GM18511 (cell line): ENCODE measurements around the gene PPP1R12C.
A peak's percentile ranks its signal among the peaks of the same experiment; 100 is the strongest.
"Not testable (repeated sequence)": the region's sequence is repeated elsewhere in the genome, so short reads cannot be mapped to it uniquely, and the experiment has no call there.

Source experiments
- ATAC-seq: cut with Tn5 transposase; IDR thresholded peaks from one replicate; pipeline ENCODE4 v1.9.1; 2021; ENCODE audit warnings: mild to moderate bottlenecking, moderate library complexity; ENCODE audit not compliant: unreplicated experiment

Gene PPP1R12C

DNA sequence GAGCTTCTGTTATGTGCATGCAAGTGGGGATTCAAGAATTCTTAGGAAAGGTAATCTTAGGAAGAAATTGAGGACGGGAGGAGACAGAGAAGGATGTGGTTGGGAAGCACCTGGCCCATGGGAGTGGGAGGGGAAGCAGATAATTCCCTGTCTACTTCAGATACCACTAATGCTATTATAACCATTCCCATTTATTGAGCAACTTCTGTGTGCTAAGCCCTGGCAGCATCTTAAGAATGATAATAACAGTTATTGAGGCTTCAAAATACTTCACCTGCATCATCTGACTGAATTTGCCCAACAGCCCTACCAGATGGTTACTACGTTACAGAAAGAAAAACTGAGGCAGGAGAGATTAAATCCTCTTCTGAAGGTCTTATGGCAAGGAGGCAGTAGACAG, 40.3 kb downstream of the PPP1R12C start:
- ATAC-seq, result no peak

DNA sequence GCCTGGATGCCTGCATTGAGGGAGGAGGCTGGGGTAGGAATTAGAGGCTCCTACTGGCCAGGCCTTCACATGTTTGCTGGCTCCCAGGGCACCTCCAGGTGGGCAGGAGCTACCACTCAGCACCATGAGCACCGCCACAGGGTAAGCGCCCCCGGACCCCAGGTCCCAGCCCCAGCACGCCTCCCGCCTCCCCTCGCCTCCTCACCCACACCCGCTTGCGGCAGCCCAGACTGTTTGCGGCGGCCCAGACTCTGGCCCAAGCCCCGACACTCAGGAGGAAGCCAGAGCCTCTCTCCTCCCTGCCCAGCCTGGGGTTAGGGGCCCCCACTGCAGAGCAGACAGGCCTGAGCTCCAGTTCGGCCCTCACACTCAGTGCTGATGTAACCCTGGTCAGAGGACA, 41.1 kb downstream of the PPP1R12C start:
- no peak for ATAC-seq

DNA sequence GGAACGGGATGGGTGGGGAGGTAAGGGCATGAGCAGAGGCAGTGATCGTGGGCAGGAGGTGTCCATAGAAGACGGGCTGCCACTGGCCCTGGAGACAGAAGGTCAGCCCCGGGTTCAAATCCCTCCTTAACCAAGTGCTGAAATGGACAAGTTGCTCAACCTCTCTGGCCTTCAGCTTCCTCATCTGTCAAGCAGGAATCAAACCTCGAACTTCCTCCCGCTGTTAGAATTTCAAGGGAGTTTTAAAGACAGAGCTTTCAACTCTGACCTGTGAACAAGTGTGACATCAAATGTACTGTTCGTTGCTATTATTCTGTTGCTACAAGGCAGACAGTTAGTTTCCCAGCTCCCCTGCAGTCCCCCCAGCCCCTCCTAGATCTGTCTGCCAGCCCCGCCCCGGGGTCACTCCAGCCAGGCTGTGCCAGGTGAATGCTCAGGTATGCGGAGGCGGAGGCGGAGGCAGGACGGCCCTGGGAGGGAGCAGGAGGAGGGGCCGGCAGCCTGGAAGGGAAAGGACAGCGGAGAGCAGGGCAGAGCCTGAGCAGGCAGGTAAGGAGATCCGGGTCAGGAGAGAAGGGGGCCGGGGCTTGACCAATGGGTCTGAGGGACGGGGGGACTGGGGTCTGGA, 42.0 kb downstream of the PPP1R12C start, which contains the start of gene EPS8L1:
TSS of gene EPS8L1 (plus strand) at position 499 of the 628 bp plus-strand sequence. CDS start 576 bp downstream, outside the sequence.
- no peak for ATAC-seq

DNA sequence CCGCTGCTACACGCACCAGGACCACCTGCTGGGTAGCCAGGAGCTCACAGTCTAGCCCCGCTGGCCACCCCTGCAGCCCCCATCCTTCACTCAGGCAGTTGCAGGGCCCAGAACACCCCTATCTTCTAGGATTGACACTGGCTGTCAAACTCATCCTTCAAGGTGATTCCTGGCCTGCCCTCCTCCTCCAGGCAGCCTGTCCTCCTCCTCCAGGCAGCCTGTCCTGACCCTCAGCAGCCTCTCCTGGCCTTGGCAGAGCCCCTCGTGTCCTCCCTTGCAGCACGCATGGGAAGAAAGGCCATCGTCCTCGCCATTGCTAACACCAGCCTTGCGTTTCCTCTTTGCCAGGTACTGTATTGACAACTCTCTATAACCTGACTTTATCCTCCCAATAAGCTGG, 45.5 kb downstream of the PPP1R12C start:
- ATAC-seq, result no peak

DNA sequence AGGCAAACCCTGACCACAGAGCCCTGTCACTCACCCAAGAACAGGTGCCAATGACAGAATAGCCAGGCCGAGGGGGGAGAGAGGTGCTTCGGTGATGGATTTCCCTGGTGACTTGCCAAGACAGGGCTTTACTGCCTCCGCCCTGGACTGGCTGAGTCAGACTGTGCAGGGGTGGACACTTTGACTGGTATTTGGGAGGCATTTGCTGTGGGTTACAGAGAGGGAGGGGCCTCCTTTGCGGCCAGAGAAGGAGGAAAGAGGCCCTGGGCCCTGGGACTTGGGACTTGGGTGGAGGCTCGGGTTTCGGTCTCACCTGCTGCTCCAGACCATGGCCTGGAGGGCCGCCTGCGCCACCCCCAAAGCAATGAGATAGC, 46.3 kb downstream of the PPP1R12C start:
- ATAC-seq, result no peak

DNA sequence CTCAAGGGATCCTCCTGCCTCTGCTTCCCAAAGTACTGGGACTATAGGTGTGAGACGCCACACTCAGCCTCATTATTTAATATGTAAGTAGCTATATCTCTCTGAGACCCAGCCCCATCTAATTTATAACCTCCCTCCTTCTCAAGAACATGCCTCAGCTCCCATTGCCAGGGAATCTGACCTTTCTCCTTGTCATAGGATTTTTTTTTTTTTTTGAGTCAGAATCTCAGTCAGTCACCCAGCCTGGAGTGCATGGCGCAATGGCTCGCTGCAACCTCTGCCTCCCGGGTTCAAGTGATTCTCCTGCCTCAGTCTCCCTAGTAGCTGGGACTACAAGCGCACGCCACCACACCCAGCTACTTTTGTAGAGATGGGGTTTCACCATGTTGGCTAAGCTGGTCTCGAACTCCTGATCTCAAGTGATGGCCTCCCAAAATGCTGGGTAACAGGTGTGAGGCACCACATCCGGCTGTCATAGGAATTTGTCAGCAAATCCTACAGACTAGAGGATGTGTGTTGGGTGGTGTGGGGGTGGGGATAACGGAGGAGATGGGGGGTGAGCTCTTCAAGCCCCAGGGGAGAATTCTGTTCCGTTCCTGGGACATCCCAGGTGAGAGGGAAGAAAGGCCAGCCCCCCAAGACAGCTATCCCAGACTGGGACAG, 46.8 kb downstream of the PPP1R12C start:
- ATAC-seq, result no peak

DNA sequence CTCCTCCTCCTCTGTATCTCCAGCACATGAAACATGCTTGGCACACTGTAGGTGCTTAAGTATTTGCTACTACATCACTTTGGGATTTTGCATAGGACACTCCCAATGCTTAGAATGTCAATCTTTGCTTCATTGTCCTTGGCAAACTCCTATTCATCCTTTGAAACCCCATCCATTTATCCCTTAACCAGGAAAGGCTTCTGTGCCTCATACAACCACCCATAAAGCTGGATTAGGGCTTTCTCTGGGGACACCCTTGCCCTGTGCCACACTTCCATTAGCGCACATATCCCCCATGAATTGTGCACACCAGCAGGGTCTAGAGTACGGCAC, 47.6 kb downstream of the PPP1R12C start:
- ATAC-seq, result no peak

DNA sequence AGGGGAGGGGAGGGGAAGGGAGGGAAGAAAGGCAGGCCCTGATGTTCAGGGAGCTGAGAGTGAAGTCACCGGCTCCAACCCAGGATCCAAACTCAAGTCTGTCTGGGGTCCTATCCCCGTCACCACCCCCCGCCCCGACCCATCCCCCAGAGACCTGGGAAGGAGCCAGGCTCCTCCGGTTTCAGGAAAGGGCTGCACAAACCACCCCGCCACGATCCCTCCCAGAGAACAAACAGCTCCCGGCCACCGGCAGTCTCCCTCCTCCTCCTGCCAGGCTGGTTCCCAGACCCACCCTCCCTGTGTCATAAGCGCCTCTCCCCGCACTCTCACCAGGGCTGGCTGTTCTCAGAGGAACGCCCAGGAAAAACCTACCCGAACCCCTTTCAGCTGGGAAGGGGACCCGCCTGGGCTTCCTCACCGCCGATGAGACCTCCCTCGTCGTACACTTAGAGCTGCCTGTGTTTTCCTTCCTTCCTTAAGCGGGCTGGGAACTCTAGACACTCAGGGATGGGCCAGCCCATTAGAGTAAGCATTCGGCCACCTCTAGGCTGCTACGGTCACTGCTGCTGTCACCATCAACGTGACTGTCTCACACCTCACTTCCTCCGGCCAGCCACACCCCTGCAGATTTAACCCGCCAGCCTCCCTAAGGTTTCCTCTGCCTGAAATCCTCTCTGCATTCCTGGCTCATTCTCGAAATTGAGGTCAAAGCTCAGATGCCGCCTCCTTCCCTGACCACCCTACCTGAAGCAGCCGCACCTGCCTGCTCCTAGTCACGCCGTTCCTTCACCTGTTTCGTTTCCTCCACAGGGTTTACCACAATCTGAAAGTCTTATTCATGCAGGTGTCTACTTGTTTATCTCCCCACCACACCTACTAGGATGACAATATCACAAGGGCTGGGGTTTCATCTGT, 48.2 kb downstream of the PPP1R12C start:
- ATAC-seq, result no peak

DNA sequence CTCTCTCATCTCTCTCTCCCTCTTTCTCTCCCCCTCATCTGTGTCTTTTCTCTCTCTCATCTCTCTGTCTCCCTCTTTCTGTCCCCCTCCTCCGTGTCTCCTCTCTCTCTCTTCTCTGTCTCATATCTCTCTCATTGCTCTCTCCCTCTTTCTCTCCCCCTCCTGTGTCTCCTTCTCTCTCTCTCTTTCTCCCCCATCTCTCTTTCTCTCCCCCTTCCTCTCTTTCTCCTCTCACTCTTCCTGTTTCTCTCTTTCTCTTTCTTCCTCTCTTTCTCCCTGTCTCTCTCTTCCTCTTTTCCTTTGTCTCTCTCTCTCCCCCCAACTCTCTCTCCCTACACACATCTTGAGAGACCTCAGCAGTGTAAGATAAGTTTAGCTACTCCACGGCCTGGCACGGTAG, 49.6 kb downstream of the PPP1R12C start:
- no peak for ATAC-seq

DNA sequence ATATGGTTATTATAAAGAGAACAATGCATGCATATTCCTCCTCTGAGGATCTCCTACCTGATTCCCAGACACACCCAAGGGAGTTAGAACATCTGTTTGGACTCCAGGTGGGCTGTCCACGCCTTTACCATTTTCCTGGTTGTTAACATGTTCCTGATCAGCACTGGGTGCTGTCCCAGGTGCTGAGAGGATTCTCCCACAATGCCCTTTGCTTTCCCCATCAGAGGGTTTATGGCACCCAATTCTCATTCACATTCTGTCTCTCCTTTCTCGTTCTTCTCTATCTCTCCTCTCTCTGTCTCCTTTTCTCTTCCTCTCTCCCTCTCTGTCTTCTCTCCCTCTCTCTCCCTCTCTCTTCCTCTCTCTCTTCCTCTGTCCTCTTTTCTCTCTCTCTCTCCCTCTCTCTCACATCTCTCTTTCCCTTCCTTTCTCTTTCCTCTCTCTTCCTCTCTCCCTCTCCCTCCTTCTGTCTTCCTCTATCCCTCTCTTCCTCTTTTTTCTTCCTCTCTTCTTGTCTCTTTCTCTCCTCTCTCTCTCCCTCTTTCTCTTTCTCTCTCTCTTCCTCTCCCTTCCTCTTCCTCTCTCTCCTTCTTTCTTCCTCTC, 51.2 kb downstream of the PPP1R12C start:
- no peak for ATAC-seq

DNA sequence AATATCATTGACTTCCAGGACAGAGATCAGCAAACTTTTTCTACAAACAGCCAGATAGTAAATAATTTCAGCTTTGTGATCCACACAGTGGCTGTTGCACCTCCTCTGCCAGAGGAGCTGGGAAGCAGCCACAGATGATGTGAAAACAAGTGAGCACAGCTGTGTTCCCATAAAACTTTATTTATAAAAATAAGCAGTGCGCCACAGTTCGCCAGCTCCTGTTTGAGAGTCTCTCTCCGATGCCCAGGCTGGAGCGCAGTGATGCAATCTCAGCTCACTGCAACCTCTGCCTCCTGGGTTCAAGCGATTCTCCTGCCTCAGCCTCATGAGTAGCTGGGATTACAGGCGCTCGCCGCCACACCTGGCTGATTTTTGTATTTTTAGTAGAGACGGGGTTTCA, 51.9 kb downstream of the PPP1R12C start:
- not testable (repeated sequence) for ATAC-seq

DNA sequence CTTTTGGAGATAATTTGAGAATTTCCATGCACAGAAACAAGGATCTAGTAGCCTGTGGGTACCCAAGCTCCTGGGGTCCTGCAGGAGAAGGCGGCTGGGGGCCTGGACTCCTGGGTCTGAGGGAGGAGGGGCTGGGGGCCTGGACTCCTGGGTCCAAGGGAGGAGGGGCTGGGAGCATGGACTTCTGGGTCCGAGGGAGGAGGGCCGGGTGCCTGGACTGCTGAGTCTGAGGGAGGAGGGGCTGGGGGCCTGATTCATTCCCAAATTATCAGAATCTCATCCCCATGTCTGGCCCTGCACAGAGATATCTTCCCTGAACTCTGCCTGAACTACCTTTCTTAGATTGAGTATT, 54.0 kb downstream of the PPP1R12C start:
- no peak for ATAC-seq

DNA sequence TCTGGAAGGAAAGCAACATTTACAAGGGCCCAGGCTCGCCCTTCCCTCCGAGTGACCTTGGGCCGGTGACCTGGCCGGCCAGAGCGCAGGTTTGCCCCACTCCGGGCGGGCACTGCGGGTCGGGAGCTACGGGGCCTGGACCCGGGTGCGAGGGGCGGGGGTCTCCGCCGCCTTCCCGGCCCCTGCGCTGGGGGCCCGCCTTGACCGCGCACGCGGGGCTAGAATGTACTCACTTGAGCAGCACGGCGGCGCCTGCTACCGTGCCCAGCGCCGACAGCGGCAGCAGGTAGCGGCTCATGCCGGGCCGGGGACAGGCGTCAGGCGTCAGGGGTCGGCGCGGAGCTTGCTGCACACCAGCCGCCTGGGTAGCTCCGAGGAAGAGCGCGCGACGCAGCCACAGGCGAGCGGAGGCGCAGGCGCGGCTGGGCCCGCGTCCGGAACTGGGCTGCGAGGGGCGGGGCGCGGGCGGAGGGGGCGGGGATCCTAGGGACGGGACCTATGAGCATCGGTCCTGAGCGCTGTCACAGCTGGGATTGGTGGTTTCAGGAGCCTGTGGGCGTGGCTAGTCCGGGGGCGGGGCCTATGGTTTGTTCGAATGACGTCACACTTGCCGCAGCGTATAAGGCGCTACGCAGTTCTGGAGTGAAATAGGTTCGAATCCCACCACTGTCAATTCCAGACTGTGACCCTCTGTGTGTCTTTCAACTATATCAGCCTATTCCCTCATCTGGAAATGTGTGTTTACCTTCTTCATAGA, 54.5 kb downstream of the PPP1R12C start, which contains the start of gene RDH13:
TSS of gene RDH13 (minus strand) at position 414 of the 757 bp plus-strand sequence. CDS start at position 298, 116 bp downstream.
- ATAC-seq, result peak; percentile 93

DNA sequence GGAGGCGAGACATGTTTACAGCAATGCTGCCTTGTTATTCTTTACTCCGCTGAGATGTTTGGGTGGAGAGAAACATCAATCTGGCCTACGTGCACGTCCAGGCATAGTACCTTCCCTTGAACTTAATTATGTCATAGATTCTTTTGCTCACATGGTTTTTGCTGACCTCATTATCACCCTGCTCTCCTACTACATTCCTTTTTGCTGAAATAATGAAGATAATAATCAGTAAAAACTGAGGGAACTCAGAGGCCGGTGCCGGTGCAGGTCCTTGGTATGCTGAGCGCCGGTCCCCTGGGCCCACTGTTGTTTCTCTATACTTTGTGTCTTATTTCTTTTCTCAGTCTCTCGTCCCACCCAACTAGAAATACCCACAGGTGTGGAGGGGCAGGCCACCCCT, 57.1 kb downstream of the PPP1R12C start:
- ATAC-seq, result not testable (repeated sequence)

DNA sequence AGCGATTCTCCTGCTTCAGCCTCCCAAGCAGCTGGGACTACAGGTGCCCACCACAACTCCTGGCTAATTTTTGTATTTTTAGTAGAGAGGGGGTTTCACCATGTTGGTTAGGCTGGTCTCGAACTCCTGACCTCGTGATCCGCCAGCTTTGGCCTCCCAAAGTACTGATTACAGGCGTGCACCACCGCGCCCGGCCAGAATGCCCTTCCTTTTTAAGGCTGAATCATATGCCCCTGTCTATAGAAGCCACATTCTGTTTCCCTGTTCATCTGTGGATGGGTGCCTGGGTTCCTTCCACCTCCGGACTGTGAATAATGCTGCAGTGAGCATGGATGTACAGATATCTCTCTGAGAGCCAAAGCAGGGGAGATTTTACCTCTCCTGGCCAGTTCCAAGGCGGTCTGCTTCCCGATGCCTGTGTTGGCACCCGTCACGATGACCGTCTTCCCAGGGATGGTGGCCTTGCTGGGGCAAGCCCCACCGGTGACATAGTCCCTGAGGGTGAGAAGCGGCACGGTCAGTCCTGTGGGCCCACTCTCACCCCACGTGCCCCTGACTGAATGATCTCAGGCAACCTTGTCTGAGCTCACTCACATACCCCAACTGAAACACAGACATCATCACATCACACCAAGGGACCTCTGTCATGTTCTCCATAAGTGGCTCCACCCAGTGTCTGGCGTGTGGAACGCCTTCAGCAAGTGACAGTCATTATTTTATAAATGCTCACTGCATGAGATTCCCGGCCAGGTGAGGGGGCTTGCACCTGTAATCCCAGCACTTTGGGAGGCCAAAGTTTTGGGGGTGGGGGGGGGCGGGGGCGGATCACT, 58.4 kb downstream of the PPP1R12C start:
- no peak for ATAC-seq

DNA sequence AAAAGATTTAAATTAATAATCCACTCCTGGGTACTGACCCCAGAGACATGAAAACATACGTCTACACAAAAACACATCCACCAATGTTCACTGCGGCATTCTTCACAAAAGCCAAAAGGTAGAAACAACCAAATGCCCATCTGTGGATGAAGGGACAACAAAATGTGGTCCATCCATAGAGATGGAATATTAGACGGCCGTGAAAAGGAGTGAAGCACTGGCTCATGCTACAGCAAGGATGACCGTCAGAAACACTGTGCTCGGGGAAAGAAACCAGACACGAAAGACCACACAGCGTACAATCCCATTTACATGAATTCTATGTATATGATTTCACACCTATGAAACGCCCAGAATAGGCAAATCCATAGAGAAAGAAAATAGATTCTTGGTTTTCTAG, 60.6 kb downstream of the PPP1R12C start:
- ATAC-seq, result no peak

DNA sequence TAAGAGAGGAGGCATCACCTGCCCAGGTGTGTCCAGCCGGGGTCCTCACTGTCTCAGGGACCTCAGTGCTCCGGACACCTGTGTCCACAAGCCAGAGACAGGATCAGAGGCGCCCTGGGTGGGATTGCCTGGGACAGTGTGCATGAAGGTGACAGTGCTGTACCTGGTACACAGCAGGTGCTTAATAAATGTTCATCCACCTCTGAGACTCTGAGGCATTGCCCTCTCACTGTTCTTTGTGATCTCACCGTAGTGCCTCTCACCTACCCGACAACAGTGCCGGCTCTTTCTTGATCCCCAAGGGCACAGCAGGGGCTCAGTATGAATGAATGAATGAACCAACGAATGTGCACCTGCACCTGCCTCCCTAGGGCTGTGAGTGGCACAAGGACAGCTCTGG, 63.7 kb downstream of the PPP1R12C start:
- no peak for ATAC-seq

DNA sequence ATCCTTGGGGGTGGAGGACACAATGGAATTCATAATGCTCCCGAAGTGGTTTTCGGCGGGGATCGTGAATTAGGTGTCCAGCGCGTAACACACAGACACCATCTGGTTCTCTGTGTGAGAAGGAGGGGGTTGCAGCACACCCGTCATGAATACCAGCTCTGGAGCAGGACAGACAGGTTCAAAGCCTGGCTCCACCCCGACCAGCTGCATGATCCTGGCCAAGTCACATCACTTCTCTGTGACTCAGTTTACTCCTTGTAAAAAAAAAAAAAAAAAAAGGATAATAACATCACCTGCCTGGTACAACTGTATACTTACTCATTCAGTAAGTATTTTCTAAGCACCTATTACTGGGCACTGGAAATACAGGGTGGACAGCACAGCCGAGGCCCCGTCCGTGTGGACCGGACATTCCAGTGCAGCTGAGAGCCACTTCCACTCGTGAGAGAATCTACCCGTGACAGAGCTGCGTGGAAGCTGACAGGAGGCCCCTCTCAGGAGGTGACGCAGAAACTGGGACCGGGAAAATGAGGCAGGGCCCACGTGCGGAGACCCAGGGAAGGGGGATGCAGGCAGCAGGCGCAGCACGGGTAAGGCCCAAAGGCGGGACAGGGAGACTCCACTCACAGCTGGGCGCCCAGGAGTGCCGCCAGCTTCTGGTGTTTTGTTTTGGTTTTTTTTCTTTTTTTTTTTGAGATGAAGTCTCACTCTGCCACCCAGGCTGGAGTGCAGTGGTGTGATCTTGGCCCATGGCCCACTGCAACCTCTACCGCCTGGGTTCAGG, 66.5 kb downstream of the PPP1R12C start:
- no peak for ATAC-seq

DNA sequence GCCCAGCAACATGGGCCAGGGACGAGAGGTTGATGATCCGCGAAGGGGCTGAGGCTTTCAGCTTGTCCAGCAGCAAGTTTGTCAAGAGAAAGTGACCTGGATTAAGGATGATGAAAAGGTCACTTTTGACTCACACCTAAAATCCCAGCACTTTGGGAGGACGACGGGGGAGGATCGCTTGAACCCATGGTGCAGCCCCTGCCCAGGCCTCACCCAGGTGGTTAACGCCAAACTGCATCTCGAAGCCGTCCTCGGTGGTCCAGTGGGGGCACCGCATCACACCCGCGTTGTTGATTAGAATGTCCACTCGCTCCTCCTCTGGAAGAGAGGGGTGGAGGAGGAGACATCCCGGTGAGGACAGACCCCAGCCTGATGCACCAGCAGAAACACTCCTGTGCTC, 69.0 kb downstream of the PPP1R12C start:
- no peak for ATAC-seq
